Endothelial cell (in vitro differentiated cells): ENCODE measurements around the gene INPP5J. TPM values are rescaled to one million over a fixed set of nuclear protein-coding genes. Genes with fewer than 3 reads are reported as not detected.
"Not testable (repeated sequence)": the region's sequence is repeated elsewhere in the genome, so short reads cannot be mapped to it uniquely, and the experiment has no call there.

Source experiments
- DNase-seq: peaks from one replicate; pipeline ENCODE4 v3.0.0; 2021; ENCODE audit warnings: low spot score
- H3K27ac Mint-ChIP-seq: one replicate; pipeline ENCODE4 v1.8.0; 2021; ENCODE audit warnings: mixed read lengths, inconsistent platforms; ENCODE audit not compliant: unreplicated experiment
- H3K27me3 Mint-ChIP-seq: one replicate; pipeline ENCODE4 v1.8.0; 2021; ENCODE audit warnings: mild to moderate bottlenecking, moderate library complexity, mixed read lengths, inconsistent platforms; ENCODE audit not compliant: unreplicated experiment
- H3K36me3 Mint-ChIP-seq: one replicate; pipeline ENCODE4 v1.8.0; 2021; ENCODE audit warnings: mild to moderate bottlenecking, low read depth, mixed read lengths, inconsistent platforms; ENCODE audit not compliant: unreplicated experiment
- H3K4me1 Mint-ChIP-seq: one replicate; pipeline ENCODE4 v1.8.0; 2021; ENCODE audit warnings: mild to moderate bottlenecking, mixed read lengths, inconsistent platforms; ENCODE audit not compliant: unreplicated experiment
- H3K4me3 Mint-ChIP-seq: one replicate; pipeline ENCODE4 v1.8.0; 2021; ENCODE audit warnings: mild to moderate bottlenecking, mixed read lengths, inconsistent platforms; ENCODE audit not compliant: unreplicated experiment
- H3K9me3 Mint-ChIP-seq: one replicate; pipeline ENCODE4 v1.8.0; 2021; ENCODE audit warnings: mixed read lengths, inconsistent platforms; ENCODE audit not compliant: unreplicated experiment
- long read RNA-seq: library from polyadenylated mRNA; unstranded; transcript quantifications from one replicate; pipeline ENCODE4 v2.0.0, GENCODE V29; 2020; ENCODE audit not compliant: unreplicated experiment
- total RNA-seq: library from RNA; stranded (reverse); fragmentation: NEBNext Ultra II Directional; extraction: Animal tissue kit (Norgen Biotek cat#: 25700); gene quantifications from one replicate; pipeline ENCODE4 v1.2.1, GENCODE V29; 2021; ENCODE audit not compliant: unreplicated experiment
- TF ChIP-seq, protein P1 (sequence below): fragments of 200-600 bp; sonication (generic); IDR thresholded peaks from one replicate; pipeline ENCODE4 v1.5.0; 2021; ENCODE audit warnings: antibody characterized with exemption; ENCODE audit not compliant: unreplicated experiment

Gene INPP5J
- 2.8 TPM for total RNA-seq
- long read RNA-seq: 0 reads

GRCh38 chr22:31122532-31123291, at the start of gene INPP5J:
TSS of gene INPP5J (plus strand) at chr22:31122966. CDS start at chr22:31123015, 49 bp downstream.
- H3K9me3 Mint-ChIP-seq: no peaks in the 10 kb centered on the region
- H3K36me3 Mint-ChIP-seq: no peaks in the 10 kb centered on the region
- H3K27ac Mint-ChIP-seq: no peak within 1 kb of the TSS
- TF ChIP-seq, protein P1, sequence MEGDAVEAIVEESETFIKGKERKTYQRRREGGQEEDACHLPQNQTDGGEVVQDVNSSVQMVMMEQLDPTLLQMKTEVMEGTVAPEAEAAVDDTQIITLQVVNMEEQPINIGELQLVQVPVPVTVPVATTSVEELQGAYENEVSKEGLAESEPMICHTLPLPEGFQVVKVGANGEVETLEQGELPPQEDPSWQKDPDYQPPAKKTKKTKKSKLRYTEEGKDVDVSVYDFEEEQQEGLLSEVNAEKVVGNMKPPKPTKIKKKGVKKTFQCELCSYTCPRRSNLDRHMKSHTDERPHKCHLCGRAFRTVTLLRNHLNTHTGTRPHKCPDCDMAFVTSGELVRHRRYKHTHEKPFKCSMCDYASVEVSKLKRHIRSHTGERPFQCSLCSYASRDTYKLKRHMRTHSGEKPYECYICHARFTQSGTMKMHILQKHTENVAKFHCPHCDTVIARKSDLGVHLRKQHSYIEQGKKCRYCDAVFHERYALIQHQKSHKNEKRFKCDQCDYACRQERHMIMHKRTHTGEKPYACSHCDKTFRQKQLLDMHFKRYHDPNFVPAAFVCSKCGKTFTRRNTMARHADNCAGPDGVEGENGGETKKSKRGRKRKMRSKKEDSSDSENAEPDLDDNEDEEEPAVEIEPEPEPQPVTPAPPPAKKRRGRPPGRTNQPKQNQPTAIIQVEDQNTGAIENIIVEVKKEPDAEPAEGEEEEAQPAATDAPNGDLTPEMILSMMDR: no peak
- H3K4me1 Mint-ChIP-seq: peaks cover 5% of the 10 kb centered on the region
- DNase-seq: no peak
- peaks cover 6% of the 10 kb centered on the region for H3K27me3 Mint-ChIP-seq
- peak within 1 kb of the TSS; percentile 51 for H3K4me3 Mint-ChIP-seq

DNA sequence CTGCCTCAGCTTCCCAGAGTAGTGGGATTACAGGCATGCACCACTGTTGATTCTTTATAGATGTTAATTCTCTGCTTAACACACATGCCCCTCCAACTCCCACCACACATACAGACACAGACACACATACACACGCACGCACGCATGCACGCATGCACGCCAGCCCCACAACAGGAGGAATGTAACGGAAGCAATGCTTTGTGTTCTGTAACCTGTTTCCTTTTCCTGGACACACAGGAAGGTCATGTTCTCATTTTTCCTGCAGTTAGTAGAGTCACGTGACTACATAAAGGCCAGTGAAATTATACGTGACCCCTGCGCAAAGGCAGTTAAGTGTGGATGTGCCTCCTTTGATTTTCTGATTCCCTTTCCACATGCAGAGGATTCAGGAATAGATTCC, 49.6 kb upstream of the INPP5J start:
- H3K27me3 Mint-ChIP-seq, H3K4me3 Mint-ChIP-seq, H3K9me3 Mint-ChIP-seq, DNase-seq, H3K4me1 Mint-ChIP-seq, H3K36me3 Mint-ChIP-seq: not testable (repeated sequence)
- H3K27ac Mint-ChIP-seq: peak overlapping the region; percentile 83

GRCh38 chr22:31073545-31074145, 49.1 kb upstream of the INPP5J start:
- H3K36me3 Mint-ChIP-seq, H3K4me1 Mint-ChIP-seq, DNase-seq, H3K9me3 Mint-ChIP-seq, H3K4me3 Mint-ChIP-seq, H3K27me3 Mint-ChIP-seq: not testable (repeated sequence)
- H3K27ac Mint-ChIP-seq: peak overlapping the region; percentile 83

- DNase-seq: no peak
- TF ChIP-seq, protein P1: no peak
- Mint-ChIP-seq H3K27me3 (peaks cover 10% of the 10 kb centered on the region), H3K9me3 (no peaks in the 10 kb centered on the region), H3K36me3 (no peaks in the 10 kb centered on the region), H3K4me3 (no peak overlapping the region), H3K27ac (no peak overlapping the region), H3K4me1 (peaks cover 24% of the 10 kb centered on the region)
Measured at GRCh38 chr22:31075961-31076360, 46.8 kb upstream of the INPP5J start.

- no peaks in the 10 kb centered on the region for H3K9me3 Mint-ChIP-seq
- TF ChIP-seq, protein P1: no peak
- peaks cover 36% of the 10 kb centered on the region for H3K4me1 Mint-ChIP-seq
- H3K36me3 Mint-ChIP-seq: peaks cover 11% of the 10 kb centered on the region
- H3K4me3 Mint-ChIP-seq: no peak overlapping the region
- no peak overlapping the region for H3K27ac Mint-ChIP-seq
- no peak for DNase-seq
- peaks cover 13% of the 10 kb centered on the region for H3K27me3 Mint-ChIP-seq
Measured at GRCh38 chr22:31077681-31078080, 45.1 kb upstream of the INPP5J start.

DNA sequence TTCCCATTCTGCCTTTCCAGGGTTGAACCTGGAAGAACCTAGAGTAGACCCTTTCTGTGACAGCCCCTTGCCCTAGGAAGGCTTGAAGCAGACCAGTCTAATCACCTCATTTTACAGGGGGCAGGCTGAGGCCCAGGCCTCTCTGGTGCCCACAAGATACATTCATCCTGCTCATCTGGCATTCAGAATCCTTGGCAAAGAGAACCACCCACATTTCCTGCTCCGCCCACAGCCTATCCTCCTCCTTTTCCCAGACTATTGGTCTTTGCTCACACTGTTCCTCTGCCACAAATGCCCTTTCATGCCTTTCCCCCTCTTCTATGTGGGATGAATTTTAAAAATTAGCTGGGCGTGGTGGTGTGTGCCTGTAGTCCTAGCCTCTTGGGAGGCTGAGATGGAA, 44.4 kb upstream of the INPP5J start:
- Mint-ChIP-seq H3K4me1 (peaks cover 36% of the 10 kb centered on the region), H3K36me3 (peaks cover 18% of the 10 kb centered on the region), H3K27me3 (peaks cover 13% of the 10 kb centered on the region)
- H3K4me3 Mint-ChIP-seq, DNase-seq, H3K9me3 Mint-ChIP-seq, H3K27ac Mint-ChIP-seq: not testable (repeated sequence)
